ENCODE data around the gene LZTR1.
A peak's percentile ranks its signal among the peaks of the same experiment; 100 is the strongest.

LZTR1 gene

DNA sequence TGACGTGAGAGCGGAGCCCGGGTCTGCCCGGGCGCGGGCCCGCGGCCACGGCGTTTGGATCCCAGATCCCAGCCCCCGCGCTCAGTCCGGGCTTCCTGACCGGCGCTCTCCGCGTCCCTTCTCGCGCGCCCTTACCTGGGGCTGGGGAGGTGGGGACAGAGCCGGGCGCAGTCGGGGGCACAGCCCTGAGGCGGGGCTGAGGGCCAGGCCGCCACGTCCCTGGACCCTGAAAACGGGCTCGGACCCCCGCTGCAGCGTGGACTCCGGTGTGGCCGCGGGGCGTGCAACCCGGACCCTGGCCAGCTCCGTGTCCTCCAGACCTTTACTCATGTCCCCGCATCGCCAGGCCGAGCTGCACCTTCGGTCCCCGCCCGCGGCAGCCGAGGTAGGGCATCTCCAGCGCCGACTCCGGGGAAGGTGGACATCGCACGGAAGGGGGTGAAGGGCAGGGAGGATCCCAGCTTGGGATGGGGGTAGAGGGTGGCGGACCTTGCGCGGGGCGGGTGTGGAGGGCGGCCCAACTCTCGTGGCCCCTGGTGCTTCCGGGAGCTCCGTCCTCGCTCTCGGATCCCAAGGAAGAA, 24.9 kb upstream of the LZTR1 start:
- H3K4me3 ChIP-seq (ENCODE audit: low read depth, low read length), result peak overlapping the region; percentile 57
- no peak for DNase-seq (ENCODE audit: low read depth)
- in situ Hi-C loops (cut with HindIII; ENCODE audit: low sequenced_read_pairs), result no loop called here
- TF ChIP-seq CTCF (IDR thresholded peaks at IDR 0.05; ENCODE audit: low read depth, low read length, missing control alignments), result no peak

- peak overlapping the region; percentile 57 for H3K4me3 ChIP-seq (ENCODE audit: low read depth, low read length)
- no peak for TF ChIP-seq CTCF (IDR thresholded peaks at IDR 0.05; ENCODE audit: low read depth, low read length, missing control alignments)
- no peak for DNase-seq (ENCODE audit: low read depth)
- in situ Hi-C loops (cut with HindIII; ENCODE audit: low sequenced_read_pairs), result no loop called here
Observed at GRCh38 chr22:20957683-20958431, 24.2 kb upstream of the LZTR1 start.

GRCh38 chr22:20959578-20960461, 22.3 kb upstream of the LZTR1 start:
- no peak for TF ChIP-seq CTCF (IDR thresholded peaks at IDR 0.05; ENCODE audit: low read depth, low read length, missing control alignments)
- DNase-seq (ENCODE audit: low read depth), result no peak
- no peak overlapping the region for H3K4me3 ChIP-seq (ENCODE audit: low read depth, low read length)
- in situ Hi-C loops (cut with HindIII; ENCODE audit: low sequenced_read_pairs), result no loop called here

DNA sequence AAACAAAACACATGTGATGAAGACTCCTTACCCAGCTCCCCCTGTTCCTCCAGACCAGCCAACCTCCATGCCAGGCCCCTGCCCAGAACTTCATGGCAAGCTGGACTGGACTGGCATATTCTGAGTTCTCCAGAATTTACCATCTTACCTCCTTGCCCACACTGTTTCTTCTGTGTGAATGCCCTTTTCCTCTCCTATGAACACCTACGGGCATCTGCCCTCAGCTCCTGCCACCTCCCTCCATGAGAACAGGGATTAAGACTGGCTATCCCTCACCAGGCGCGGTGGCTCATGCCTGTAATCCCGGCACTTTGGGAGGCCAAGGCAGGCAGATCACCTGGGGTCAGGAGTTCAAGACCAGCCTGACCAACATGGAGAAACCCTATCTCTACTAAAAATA, 21.5 kb upstream of the LZTR1 start:
- TF ChIP-seq CTCF (IDR thresholded peaks at IDR 0.05; ENCODE audit: low read depth, low read length, missing control alignments), result no peak
- H3K4me3 ChIP-seq (ENCODE audit: low read depth, low read length), result no peak overlapping the region
- no peak for DNase-seq (ENCODE audit: low read depth)
- in situ Hi-C loops (cut with HindIII; ENCODE audit: low sequenced_read_pairs), result no loop called here

- no peak for DNase-seq (ENCODE audit: low read depth)
- in situ Hi-C loops (cut with HindIII; ENCODE audit: low sequenced_read_pairs), result no loop called here
- no peak overlapping the region for H3K4me3 ChIP-seq (ENCODE audit: low read depth, low read length)
- no peak for TF ChIP-seq CTCF (IDR thresholded peaks at IDR 0.05; ENCODE audit: low read depth, low read length, missing control alignments)
Observed at GRCh38 chr22:20962491-20962945, 19.6 kb upstream of the LZTR1 start.

DNA sequence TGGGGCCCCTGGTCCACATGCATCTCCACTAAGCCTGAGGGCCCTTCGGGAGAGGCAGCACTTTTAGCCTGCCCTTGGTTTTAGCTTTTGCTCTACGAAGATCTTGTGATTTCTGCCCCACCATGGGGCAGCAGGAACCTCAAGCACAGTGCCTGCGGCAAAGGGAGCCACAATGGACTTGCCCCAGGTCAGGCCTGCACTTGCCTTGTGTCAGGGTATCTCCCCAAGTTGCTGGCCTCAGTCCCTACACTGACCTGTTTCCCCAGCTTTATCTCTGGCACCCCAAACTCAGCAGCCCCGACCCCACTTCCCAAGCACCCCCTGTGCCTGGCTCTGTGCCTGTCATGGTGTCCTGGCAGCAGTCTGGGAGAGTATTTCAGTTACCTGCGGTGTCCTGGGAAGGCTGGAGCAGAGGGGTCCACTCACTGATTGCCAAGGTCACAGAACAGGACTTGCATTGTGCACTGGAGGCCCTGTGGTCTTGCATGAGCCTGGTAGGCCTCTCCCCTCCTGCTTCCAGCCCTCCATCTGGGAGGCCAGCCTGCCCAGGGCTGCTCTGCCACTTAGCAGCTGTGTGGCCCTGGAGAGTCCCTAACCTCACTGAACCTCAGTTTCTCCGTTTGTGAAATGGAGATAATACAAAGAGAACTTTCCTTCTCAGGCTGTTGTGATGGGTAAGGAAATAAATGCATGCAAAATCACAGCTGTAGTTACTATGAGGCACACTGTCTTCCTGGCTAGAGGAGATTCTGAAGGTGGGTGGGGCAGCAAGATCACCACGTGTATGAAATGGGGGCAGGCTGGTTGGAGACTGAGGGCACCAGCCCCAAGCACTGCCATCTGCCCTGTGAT, 18.7 kb upstream of the LZTR1 start:
- H3K4me3 ChIP-seq (ENCODE audit: low read depth, low read length), result no peak overlapping the region
- DNase-seq (ENCODE audit: low read depth), result no peak
- in situ Hi-C loops (cut with HindIII; ENCODE audit: low sequenced_read_pairs), result no loop called here
- TF ChIP-seq CTCF (IDR thresholded peaks at IDR 0.05; ENCODE audit: low read depth, low read length, missing control alignments), result no peak
